Endodermal cell (in vitro differentiated cells): Measurements from ENCODE around the gene MAIP1. TPM values are rescaled to one million over a fixed set of nuclear protein-coding genes. Genes with fewer than 3 reads are reported as not detected.

ENCODE experiments used
- DNase-seq: peaks from one replicate; pipeline ENCODE4 v3.0.0-alpha.2; 2017
- H3K27ac ChIP-seq: 2 replicates; pipeline ENCODE4 v1.5.1; 2013; ENCODE audit warnings: mild to moderate bottlenecking, low read depth, low read length, moderate library complexity
- H3K27me3 ChIP-seq: 2 replicates; pipeline ENCODE4 v1.6.1; 2013; ENCODE audit warnings: mild to moderate bottlenecking, low read length, moderate library complexity; ENCODE audit not compliant: insufficient read depth, control insufficient read depth, poor library complexity, severe bottlenecking
- H3K36me3 ChIP-seq: 2 replicates; pipeline ENCODE4 v1.7.0; 2013; ENCODE audit warnings: mild to moderate bottlenecking, low read length, moderate library complexity; ENCODE audit not compliant: control insufficient read depth, insufficient read depth
- H3K4me1 ChIP-seq: one replicate; pipeline ENCODE4 v1.7.0; 2013; ENCODE audit warnings: low read length; ENCODE audit not compliant: control insufficient read depth, insufficient read depth
- H3K4me3 ChIP-seq: 2 replicates; pipeline ENCODE4 v1.5.1; 2013; ENCODE audit warnings: mild to moderate bottlenecking, low read length, moderate library complexity
- H3K9ac ChIP-seq: 2 replicates; pipeline ENCODE4 v1.6.1; 2013; ENCODE audit warnings: mild to moderate bottlenecking, low read length, moderate library complexity; ENCODE audit not compliant: poor library complexity, severe bottlenecking; ENCODE audit errors: extremely low read depth
- H3K9me3 ChIP-seq: 2 replicates; pipeline ENCODE4 v1.6.1; 2013; ENCODE audit warnings: mild to moderate bottlenecking, low read length, moderate library complexity; ENCODE audit not compliant: control insufficient read depth
- H3K27ac Mint-ChIP-seq: 2 replicates; pipeline ENCODE4 v1.8.0; 2020; ENCODE audit warnings: mixed read lengths
- H3K27me3 Mint-ChIP-seq: 2 replicates; pipeline ENCODE4 v1.8.0; 2021; ENCODE audit warnings: mild to moderate bottlenecking, mixed read lengths; ENCODE audit not compliant: insufficient read depth
- H3K36me3 Mint-ChIP-seq: 2 replicates; pipeline ENCODE4 v1.8.0; 2020; ENCODE audit warnings: low read depth, mixed read lengths
- H3K4me1 Mint-ChIP-seq: 2 replicates; pipeline ENCODE4 v1.8.0; 2020; ENCODE audit warnings: mixed read lengths
- H3K4me3 Mint-ChIP-seq: 2 replicates; pipeline ENCODE4 v1.8.0; 2020; ENCODE audit warnings: mild to moderate bottlenecking, moderate library complexity, mixed read lengths
- H3K9me3 Mint-ChIP-seq: 2 replicates; pipeline ENCODE4 v1.8.0; 2020; ENCODE audit warnings: mild to moderate bottlenecking, mixed read lengths
- CTCF ChIP-seq: fragments of 200-600 bp; sonication (generic); conservative IDR thresholded peaks from 2 replicates; pipeline ENCODE4 v1.5.0; 2021; ENCODE audit warnings: antibody characterized with exemption, mild to moderate bottlenecking
- WGBS, 2 experiments: methylation state at CpG; one replicate each; pipeline versions ENCODE4 v1.1.5 to v1.1.7; 2013; ENCODE audit warnings: missing lambda C conversion rate in 2 of 2, mixed read lengths in 1 of 2; ENCODE audit not compliant: insufficient coverage in 1 of 2, insufficient read length in 1 of 2; 5-methylcytosine and 5-hydroxymethylcytosine counted together
- total RNA-seq, 2 donors: library from RNA; stranded (reverse); fragmentation: NEBNext Ultra II Directional in 1 of 2; extraction: Animal tissue kit (Norgen Biotek cat#: 25700) in 1 of 2; gene quantifications; 2 replicates in 1 of 2; 3 replicates in 1 of 2; pipeline ENCODE4 v1.2.1, GENCODE V29; 2021

Gene MAIP1
- total RNA-seq, 2 donors from 2014 or later, result 20.9 to 23.7 TPM

DNA sequence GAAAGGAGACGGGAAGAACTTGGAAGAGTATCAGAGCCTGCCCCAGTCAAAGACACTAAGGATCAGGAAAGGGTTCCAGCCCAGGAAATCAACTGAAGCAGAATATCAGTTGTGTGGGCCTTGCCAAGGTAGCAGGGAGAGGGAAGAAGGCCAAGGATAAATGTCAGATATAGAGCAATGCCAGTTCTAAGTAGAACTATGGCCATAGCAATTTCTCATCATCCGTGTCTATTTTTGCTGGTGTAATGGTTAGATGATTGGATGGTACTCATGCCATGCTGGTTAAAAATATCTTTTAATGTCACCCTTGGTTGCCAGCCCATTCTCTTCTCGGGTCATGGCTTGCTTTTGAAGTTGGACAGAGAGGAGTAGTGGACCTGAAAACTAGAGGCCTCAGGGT, 41.9 kb downstream of the MAIP1 start:
- TF ChIP-seq CTCF, result no peak
- Histone ChIP-seq H3K27ac (no peak overlapping the region), H3K36me3 (no peaks in the 10 kb centered on the region), H3K9ac (no peak overlapping the region), H3K9me3 (no peaks in the 10 kb centered on the region), H3K4me1 (no peaks in the 10 kb centered on the region), H3K27me3 (no peaks in the 10 kb centered on the region), H3K4me3 (no peak overlapping the region)
- Mint-ChIP-seq H3K27me3 (no peaks in the 10 kb centered on the region), H3K27ac (no peak overlapping the region), H3K36me3 (no peaks in the 10 kb centered on the region), H3K9me3 (no peaks in the 10 kb centered on the region), H3K4me3 (no peak overlapping the region), H3K4me1 (no peaks in the 10 kb centered on the region)
- WGBS, 2 experiments, result 92% methylated on average over 2 to 3 of the region's 3 CpGs
- no peak for DNase-seq

- WGBS, 2 experiments, result 92 to 95% methylated on average over 3 to 4 of the region's 4 CpGs
- Histone ChIP-seq H3K9ac (no peak overlapping the region), H3K9me3 (no peaks in the 10 kb centered on the region), H3K36me3 (no peaks in the 10 kb centered on the region), H3K4me3 (no peak overlapping the region), H3K4me1 (no peaks in the 10 kb centered on the region), H3K27me3 (no peaks in the 10 kb centered on the region), H3K27ac (no peak overlapping the region)
- no peak for DNase-seq
- TF ChIP-seq CTCF, result no peak
- no peak overlapping the region for H3K4me3 Mint-ChIP-seq
- no peak overlapping the region for H3K27ac Mint-ChIP-seq
- no peaks in the 10 kb centered on the region for H3K9me3 Mint-ChIP-seq
- no peaks in the 10 kb centered on the region for H3K36me3 Mint-ChIP-seq
- H3K4me1 Mint-ChIP-seq, result peaks cover 12% of the 10 kb centered on the region
- H3K27me3 Mint-ChIP-seq, result no peaks in the 10 kb centered on the region
These were observed 43.8 kb downstream of the MAIP1 start for GRCh38 chr2:199999166-199999565.

DNA sequence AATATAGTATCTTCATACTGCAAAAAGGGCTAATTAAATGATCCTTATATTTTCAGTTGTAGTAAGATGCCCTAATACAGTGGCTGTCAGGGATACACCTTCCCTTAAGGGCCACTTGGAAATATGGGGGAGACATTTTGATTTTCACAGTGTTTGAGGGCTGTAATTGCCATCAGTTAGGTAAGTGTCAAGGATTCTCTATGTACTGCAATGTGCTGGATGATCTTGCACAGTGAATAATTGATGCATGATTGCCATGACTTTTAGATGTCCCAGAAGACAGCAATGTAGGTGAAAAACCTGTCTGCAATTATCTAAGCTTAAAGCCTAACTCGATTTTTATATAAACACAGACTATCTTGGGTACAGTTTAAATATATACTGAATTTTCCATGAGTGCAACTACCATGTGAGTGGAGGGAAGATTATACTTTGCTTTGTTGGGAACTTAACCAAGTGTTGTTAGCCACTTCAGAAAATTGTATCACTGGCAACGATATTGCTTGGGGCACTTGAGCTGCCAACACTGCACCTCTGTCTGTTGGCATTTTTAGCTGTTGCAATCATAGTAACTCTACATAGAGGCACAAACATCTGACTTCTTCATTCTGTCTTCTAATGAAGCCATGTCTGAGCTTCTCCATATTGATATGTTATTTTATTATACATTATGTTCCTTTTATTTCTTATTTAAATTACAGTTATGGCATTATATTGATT, 45.2 kb downstream of the MAIP1 start:
- WGBS, 2 experiments, result 80 to 96% methylated on average over 1 to 2 of the region's 2 CpGs
- TF ChIP-seq CTCF, result no peak

More for the DNA sequence above, 45.2 kb downstream of the MAIP1 start:
- H3K36me3 Mint-ChIP-seq, result no peaks in the 10 kb centered on the region
- no peaks in the 10 kb centered on the region for H3K27me3 Mint-ChIP-seq
- H3K4me1 ChIP-seq, result no peaks in the 10 kb centered on the region
- H3K36me3 ChIP-seq, result no peaks in the 10 kb centered on the region
- H3K27ac Mint-ChIP-seq, result no peak overlapping the region
- H3K9me3 ChIP-seq, result peaks cover 3% of the 10 kb centered on the region
- H3K27me3 ChIP-seq, result no peaks in the 10 kb centered on the region
- no peak for DNase-seq
- no peak overlapping the region for H3K9ac ChIP-seq
- H3K4me1 Mint-ChIP-seq, result peaks cover 12% of the 10 kb centered on the region
- H3K27ac ChIP-seq, result no peak overlapping the region
- no peak overlapping the region for H3K4me3 ChIP-seq
- H3K9me3 Mint-ChIP-seq, result no peaks in the 10 kb centered on the region
- H3K4me3 Mint-ChIP-seq, result no peak overlapping the region
